Eye (tissue), 1 donor: ENCODE results near the gene CHST11.
"Not testable (repeated sequence)": the region's sequence is repeated elsewhere in the genome, so short reads cannot be mapped to it uniquely, and the experiment has no call there.

ENCODE experiments used
- DNase-seq: peaks from one replicate; pipeline ENCODE4 v3.0.0-alpha.2; 2015

The CHST11 gene

GRCh38 chr12:104788840-104789271 is 332.1 kb downstream of the CHST11 start:
- no peak for DNase-seq

- DNase-seq, result peak; percentile 61
Measured at GRCh38 chr12:104790296-104791125, 333.8 kb downstream of the CHST11 start.

GRCh38 chr12:104792570-104792969 is 335.8 kb downstream of the CHST11 start:
- DNase-seq, result no peak

GRCh38 chr12:104793285-104793684 is 336.5 kb downstream of the CHST11 start:
- DNase-seq, result no peak

GRCh38 chr12:104793968-104794367 is 337.2 kb downstream of the CHST11 start:
- no peak for DNase-seq

- DNase-seq, result no peak
Measured at GRCh38 chr12:104796475-104796862, 339.7 kb downstream of the CHST11 start.

- DNase-seq, result no peak
Measured at GRCh38 chr12:104799458-104799857, 342.7 kb downstream of the CHST11 start.

- no peak for DNase-seq
Measured at GRCh38 chr12:104801005-104801404, 344.3 kb downstream of the CHST11 start.

GRCh38 chr12:104801427-104801826 is 344.7 kb downstream of the CHST11 start:
- no peak for DNase-seq

- DNase-seq, result no peak
Measured at GRCh38 chr12:104802208-104802607, 345.5 kb downstream of the CHST11 start.

- no peak for DNase-seq
Measured at GRCh38 chr12:104805186-104805585, 348.4 kb downstream of the CHST11 start.

GRCh38 chr12:104806194-104806593 is 349.4 kb downstream of the CHST11 start:
- not testable (repeated sequence) for DNase-seq

GRCh38 chr12:104809251-104809650 is 352.5 kb downstream of the CHST11 start:
- no peak for DNase-seq

- no peak for DNase-seq
Measured at GRCh38 chr12:104809706-104810385, 353.1 kb downstream of the CHST11 start.
